GM10248 (cell line): Measurements from ENCODE around the gene LARGE1.
"Not testable (repeated sequence)": the region's sequence is repeated elsewhere in the genome, so short reads cannot be mapped to it uniquely, and the experiment has no call there.

Experiments
- CTCF ChIA-PET: fragments of 300-600 bp; sonication (Branson Sonifier 250); formaldehyde crosslinking; extraction: SDS; loops from one replicate; lab custom pipeline; 2021; ENCODE audit warnings: antibody characterized with exemption; lab: Yijun Ruan, JAX
- POLR2A ChIA-PET: fragments of 350-650 bp; sonication (Branson Sonifier 250); formaldehyde crosslinking; extraction: SDS; loops from one replicate; lab custom pipeline; 2020; ENCODE audit warnings: antibody characterized with exemption; lab: Yijun Ruan, JAX
- DNase-seq: peaks from one replicate; pipeline ENCODE4 v3.0.0; 2012; ENCODE audit errors: extremely low spot score
- CTCF ChIP-seq: IDR thresholded peaks from 2 replicates; pipeline ENCODE4 v1.5.1; 2012; ENCODE audit warnings: mild to moderate bottlenecking, low read depth; ENCODE audit errors: extremely low read depth, missing control alignments, control extremely low read depth

LARGE1 gene

GRCh38 chr22:33575041-33575440 lies 345.2 kb downstream of the LARGE1 start:
- no peak for TF ChIP-seq CTCF
- DNase-seq, result no peak
- ChIA-PET CTCF (interaction anchor here (0.7 to 2.2 kb wide), 8 partner anchors 8 to 273 kb away, joined by 3 to 6 read pairs (median 4); no protein-coding TSS in a partner anchor), POLR2A (no interaction called here)

- CTCF ChIA-PET, result interaction anchor here (1.0 to 1.2 kb wide), 2 partner anchors 11 to 53 kb away, joined by 5 read pairs; no protein-coding TSS in a partner anchor
- POLR2A ChIA-PET, result no interaction called here
Observed at GRCh38 chr22:33573479-33573878, 346.8 kb downstream of the LARGE1 start.

GRCh38 chr22:33572086-33572485 lies 348.2 kb downstream of the LARGE1 start:
- ChIA-PET POLR2A (no interaction called here), CTCF (interaction anchor here (1.1 to 1.5 kb wide), 2 partner anchors 9 to 53 kb away, joined by 4 to 5 read pairs; no protein-coding TSS in a partner anchor)
- TF ChIP-seq CTCF, result no peak
- no peak for DNase-seq

More at GRCh38 chr22:33573479-33573878, 346.8 kb downstream of the LARGE1 start:
- no peak for TF ChIP-seq CTCF
- no peak for DNase-seq

GRCh38 chr22:33570110-33570509 lies 350.2 kb downstream of the LARGE1 start:
- TF ChIP-seq CTCF, result no peak
- DNase-seq, result no peak
- CTCF ChIA-PET, result interaction anchor here (1.0 to 2.1 kb wide), 5 partner anchors 9 to 271 kb away, joined by 3 to 7 read pairs (median 4); no protein-coding TSS in a partner anchor
- POLR2A ChIA-PET, result no interaction called here

- no peak for TF ChIP-seq CTCF
- ChIA-PET POLR2A (no interaction called here), CTCF (interaction anchor here (0.8 to 2.1 kb wide), 8 partner anchors 9 to 270 kb away, joined by 3 to 7 read pairs (median 4); no protein-coding TSS in a partner anchor)
- DNase-seq, result no peak
Observed at GRCh38 chr22:33569559-33569958, 350.7 kb downstream of the LARGE1 start.

- POLR2A ChIA-PET, result no interaction called here
- no peak for TF ChIP-seq CTCF
- no peak for DNase-seq
- CTCF ChIA-PET, result interaction anchor here (0.8 to 2.1 kb wide), 7 partner anchors 10 to 269 kb away, joined by 3 to 7 read pairs (median 4); no protein-coding TSS in a partner anchor
Observed at GRCh38 chr22:33569018-33569417, 351.3 kb downstream of the LARGE1 start.

GRCh38 chr22:33566495-33566894 lies 353.8 kb downstream of the LARGE1 start:
- CTCF ChIA-PET, result interaction anchor here (0.9 to 1.9 kb wide), 4 partner anchors 9 to 267 kb away, joined by 3 to 6 read pairs (median 5); no protein-coding TSS in a partner anchor
- POLR2A ChIA-PET, result not testable (repeated sequence)

More at GRCh38 chr22:33566495-33566894, 353.8 kb downstream of the LARGE1 start:
- not testable (repeated sequence) for DNase-seq
